Gastrocnemius medialis (tissue), 4 donors: Measurements from ENCODE around the gene ADCY9.

ENCODE experiments used
- CTCF ChIP-seq, 5 experiments: fragments of 450-650 bp in 3 of 5; fragments of 200-600 bp in 2 of 5; sonication (generic) in 2 of 5; IDR thresholded peaks in 4 of 5; conservative IDR thresholded peaks in 1 of 5; 1 replicate in 4 of 5; 2 replicates in 1 of 5; pipeline ENCODE4 v1.5.1; 2016 to 2019; ENCODE audit warnings: antibody characterized with exemption in 5 of 5, mild to moderate bottlenecking in 3 of 5, moderate library complexity in 3 of 5
- POLR2A ChIP-seq, 2 donors: fragments of 450-650 bp; IDR thresholded peaks; one replicate each; pipeline ENCODE4 v1.6.1; 2017; ENCODE audit warnings: antibody characterized with exemption in 2 of 2, mild to moderate bottlenecking in 2 of 2, moderate library complexity in 2 of 2

DNA sequence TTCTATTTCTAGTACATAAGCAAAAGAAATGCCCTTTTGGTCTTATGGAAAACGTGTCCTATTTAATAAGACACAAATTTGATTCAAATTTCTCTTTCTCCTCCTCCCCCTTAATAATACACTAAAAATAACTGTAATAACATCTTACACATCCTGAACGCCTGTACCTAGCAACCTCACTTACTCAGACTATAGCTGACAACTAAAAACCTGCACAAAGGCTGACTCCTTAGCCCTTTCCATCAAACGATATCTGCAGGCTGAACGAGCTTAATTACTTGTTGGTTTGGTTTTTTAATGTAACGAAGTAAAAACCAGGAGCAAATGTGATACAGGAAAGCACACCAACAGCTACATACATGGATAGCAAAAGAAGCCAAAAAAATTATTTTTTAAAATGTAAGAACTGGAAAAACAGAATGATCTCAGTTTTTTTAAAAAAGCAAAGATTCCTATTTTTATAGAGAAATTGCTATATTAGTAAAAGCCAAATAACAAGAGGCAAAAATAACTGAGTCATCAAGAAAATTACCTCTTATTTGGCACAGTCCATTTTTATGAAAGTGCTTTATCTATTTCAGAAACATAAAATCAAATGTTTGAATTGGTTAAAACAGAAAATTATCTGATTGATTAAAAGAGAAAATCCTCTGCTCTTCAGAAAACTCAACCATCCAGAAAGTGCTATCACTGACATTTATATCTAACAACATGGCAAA, 23.5 kb downstream of the ADCY9 start:
- no peak for TF ChIP-seq CTCF (IDR thresholded peaks at IDR 0.05 in 4 of 5, conservative IDR thresholded peaks at IDR 0.05 in 1 of 5)
- TF ChIP-seq POLR2A (IDR thresholded peaks at IDR 0.05), result peak in 1 of 2 donors; percentile 58
